Parathyroid adenoma (tissue), 2 donors: ENCODE results near the gene MRPL49.
A peak's percentile ranks its signal among the peaks of the same experiment; 100 is the strongest.

ENCODE experiments used
- H2AFZ ChIP-seq: fragments of 300-600 bp; sonication (generic); one replicate; pipeline ENCODE4 v1.7.0; 2017; ENCODE audit warnings: antibody characterized with exemption, mild to moderate bottlenecking
- H3K27ac ChIP-seq: fragments of 300-600 bp; sonication (generic); one replicate; pipeline ENCODE4 v1.7.0; 2017
- H3K27me3 ChIP-seq: fragments of 300-600 bp; sonication (generic); one replicate; pipeline ENCODE4 v1.7.0; 2017; ENCODE audit warnings: low read length; ENCODE audit not compliant: control insufficient read depth, insufficient read depth
- H3K36me3 ChIP-seq: fragments of 300-600 bp; sonication (generic); one replicate; pipeline ENCODE4 v1.7.0; 2017; ENCODE audit warnings: low read length; ENCODE audit not compliant: control insufficient read depth, insufficient read depth
- H3K4me1 ChIP-seq: fragments of 300-600 bp; sonication (generic); one replicate; pipeline ENCODE4 v1.7.0; 2017; ENCODE audit warnings: control low read depth
- H3K4me2 ChIP-seq: fragments of 300-600 bp; sonication (generic); one replicate; pipeline ENCODE4 v1.7.0; 2017; ENCODE audit warnings: low read length
- H3K4me3 ChIP-seq: fragments of 300-600 bp; sonication (generic); one replicate; pipeline ENCODE4 v1.7.0; 2017; ENCODE audit warnings: low read depth, low read length
- H3K79me2 ChIP-seq: fragments of 300-600 bp; sonication (generic); one replicate; pipeline ENCODE4 v1.7.0; 2017; ENCODE audit warnings: control low read depth
- H3K9ac ChIP-seq: fragments of 300-600 bp; sonication (generic); one replicate; pipeline ENCODE4 v1.7.0; 2017; ENCODE audit warnings: mild to moderate bottlenecking
- H3K9me3 ChIP-seq: fragments of 300-600 bp; sonication (generic); one replicate; pipeline ENCODE4 v1.7.0; 2017; ENCODE audit warnings: low read length; ENCODE audit not compliant: control insufficient read depth
- CTCF ChIP-seq: fragments of 300-600 bp; sonication (generic); IDR thresholded peaks from one replicate; pipeline ENCODE4 v1.7.0; 2017; ENCODE audit warnings: antibody characterized with exemption, mild to moderate bottlenecking
- donor health status: primary hyperparathyroidism.

Gene MRPL49

DNA sequence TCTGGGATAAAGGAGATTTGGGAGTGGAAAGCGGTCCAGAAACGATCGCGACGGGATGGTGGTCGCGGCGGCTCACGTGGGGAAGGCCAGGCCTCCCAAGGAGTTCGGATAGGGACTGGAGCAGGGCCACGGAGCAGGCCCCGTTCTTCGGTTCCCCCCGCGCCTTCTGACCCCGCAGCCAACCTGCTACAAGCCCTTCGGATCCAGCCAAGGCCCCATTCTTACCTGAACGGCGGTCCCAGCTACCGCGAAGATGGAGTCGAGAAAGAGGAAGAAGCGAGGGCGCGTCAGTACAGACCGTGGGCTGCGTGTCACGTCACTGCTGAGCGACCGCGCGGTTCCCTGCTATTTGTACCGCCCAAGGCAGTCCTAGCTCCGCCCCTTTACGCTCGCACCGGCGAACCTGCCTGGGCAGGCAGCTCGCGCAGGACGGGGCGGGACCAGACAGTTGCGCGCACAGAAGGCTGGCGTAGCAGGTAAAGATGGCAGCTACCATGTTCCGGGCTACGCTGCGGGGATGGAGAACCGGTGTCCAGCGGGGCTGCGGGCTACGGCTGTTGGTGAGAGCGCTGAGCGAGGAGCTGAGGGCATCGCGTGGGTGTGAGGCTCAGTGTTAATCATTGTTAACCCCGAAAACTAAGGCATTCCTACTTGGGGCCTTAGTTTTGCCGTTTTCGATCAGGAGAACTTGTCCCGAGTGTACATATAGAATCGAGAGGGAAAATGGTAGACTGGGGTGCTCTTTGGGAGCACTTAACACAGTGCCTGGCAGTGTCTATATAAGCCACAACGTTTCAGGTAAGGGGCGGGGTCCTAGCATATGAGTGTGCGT is at the start of gene MRPL49, which contains the start of gene FAU:
TSS of gene MRPL49 (plus strand) at position 457 of the 832 bp plus-strand sequence. CDS start at position 483, 26 bp downstream.
TSS of gene FAU (minus strand) at position 270 of the 832 bp plus-strand sequence. CDS start 321 bp downstream, outside the sequence.
- peak within 1 kb of the TSS; percentile 76 for H3K9ac ChIP-seq
- H3K4me1 ChIP-seq, result peaks cover 3% of the 10 kb centered on the region
- H3K27ac ChIP-seq, result peak within 1 kb of the TSS; percentile 91
- H3K4me3 ChIP-seq, result peak within 1 kb of the TSS; percentile 88
- TF ChIP-seq CTCF, result no peak
- peak within 1 kb of the TSS; percentile 80 for H2AFZ ChIP-seq
- no peaks in the 10 kb centered on the region for H3K9me3 ChIP-seq
- H3K27me3 ChIP-seq, result no peaks in the 10 kb centered on the region
- peaks cover 9% of the 10 kb centered on the region for H3K79me2 ChIP-seq
- no peaks in the 10 kb centered on the region for H3K36me3 ChIP-seq
- peak within 1 kb of the TSS; percentile 84 for H3K4me2 ChIP-seq

- no peaks in the 10 kb centered on the region for H3K9me3 ChIP-seq
- H3K4me3 ChIP-seq, result no peak overlapping the region
- H3K36me3 ChIP-seq, result no peaks in the 10 kb centered on the region
- H3K79me2 ChIP-seq, result no peaks in the 10 kb centered on the region
- no peak overlapping the region for H3K27ac ChIP-seq
- H3K4me2 ChIP-seq, result no peak overlapping the region
- TF ChIP-seq CTCF, result no peak
- no peaks in the 10 kb centered on the region for H3K27me3 ChIP-seq
- no peaks in the 10 kb centered on the region for H3K4me1 ChIP-seq
- H2AFZ ChIP-seq, result no peak overlapping the region
- H3K9ac ChIP-seq, result no peak overlapping the region
Observed at GRCh38 chr11:65072631-65072966, 49.5 kb upstream of the MRPL49 start.

- Histone ChIP-seq H3K4me2 (no peak overlapping the region), H2AFZ (no peak overlapping the region), H3K36me3 (no peaks in the 10 kb centered on the region), H3K27ac (no peak overlapping the region), H3K79me2 (no peaks in the 10 kb centered on the region), H3K9me3 (no peaks in the 10 kb centered on the region), H3K4me3 (no peak overlapping the region), H3K9ac (no peak overlapping the region), H3K27me3 (no peaks in the 10 kb centered on the region), H3K4me1 (no peaks in the 10 kb centered on the region)
- no peak for TF ChIP-seq CTCF
Observed at GRCh38 chr11:65077451-65077850, 44.7 kb upstream of the MRPL49 start.

GRCh38 chr11:65078151-65078550 is 44.0 kb upstream of the MRPL49 start:
- TF ChIP-seq CTCF, result peak; percentile 21
- Histone ChIP-seq H3K27me3 (no peaks in the 10 kb centered on the region), H3K4me3 (no peak overlapping the region), H2AFZ (no peak overlapping the region), H3K9me3 (no peaks in the 10 kb centered on the region), H3K9ac (no peak overlapping the region), H3K79me2 (no peaks in the 10 kb centered on the region), H3K4me2 (no peak overlapping the region), H3K36me3 (no peaks in the 10 kb centered on the region), H3K4me1 (no peaks in the 10 kb centered on the region), H3K27ac (no peak overlapping the region)
